SK-N-SH treated with all-trans-retinoic acid at 6 μM for 48 hours (cell line): ENCODE measurements around the gene CACHD1.

Experiments used
- ARNTL ChIP-seq: fragments of 450-650 bp; formaldehyde crosslinking; IDR thresholded peaks from 2 replicates; pipeline ENCODE4 v1.5.0; 2020; ENCODE audit warnings: low read depth, mild to moderate bottlenecking, moderate library complexity, borderline replicate concordance
- BACH2 ChIP-seq: fragments of 250-450 bp; sonication (Bioruptor Pico); IDR thresholded peaks from 2 replicates; pipeline ENCODE4 v1.9.0; 2021; ENCODE audit warnings: mild to moderate bottlenecking, borderline replicate concordance
- ESRRG ChIP-seq: fragments of 250-450 bp; sonication (Bioruptor Pico); IDR thresholded peaks from 2 replicates; pipeline ENCODE4 v1.6.1; 2021; ENCODE audit warnings: mild to moderate bottlenecking
- GLIS3 ChIP-seq: fragments of 250-450 bp; sonication (Bioruptor Pico); IDR thresholded peaks from 2 replicates; pipeline ENCODE4 v1.5.0; 2020; ENCODE audit warnings: mild to moderate bottlenecking, moderate library complexity
- OSR1 ChIP-seq: fragments of 250-450 bp; sonication (Bioruptor Pico); IDR thresholded peaks from 2 replicates; pipeline ENCODE4 v1.8.0; 2022; ENCODE audit warnings: moderate library complexity, mild to moderate bottlenecking, inconsistent platforms
- SNAI2 ChIP-seq: fragments of 250-450 bp; sonication (Bioruptor Pico); IDR thresholded peaks from 2 replicates; pipeline ENCODE4 v1.5.0; 2020; ENCODE audit warnings: mild to moderate bottlenecking, moderate library complexity
- ZFP3 ChIP-seq: fragments of 250-450 bp; sonication (Bioruptor Pico); IDR thresholded peaks from 2 replicates; pipeline ENCODE4 v1.5.0; 2020; ENCODE audit warnings: mild to moderate bottlenecking, moderate library complexity
- ZFP30 ChIP-seq: fragments of 450-650 bp; formaldehyde crosslinking; IDR thresholded peaks from 2 replicates; pipeline ENCODE4 v1.5.0; 2022; ENCODE audit warnings: mild to moderate bottlenecking, moderate library complexity
- ZNF70 ChIP-seq: fragments of 450-650 bp; formaldehyde crosslinking; IDR thresholded peaks from 2 replicates; pipeline ENCODE4 v1.5.0; 2020; ENCODE audit warnings: mild to moderate bottlenecking, moderate library complexity
- ZNF8 ChIP-seq: fragments of 450-650 bp; formaldehyde crosslinking; IDR thresholded peaks from 2 replicates; pipeline ENCODE4 v1.5.0; 2020; ENCODE audit warnings: mild to moderate bottlenecking, moderate library complexity
- TF ChIP-seq, protein P1 (sequence below): fragments of 250-450 bp; sonication (Bioruptor Pico); IDR thresholded peaks from 2 replicates; pipeline ENCODE4 v1.5.1; 2020; ENCODE audit warnings: low read depth, mild to moderate bottlenecking, moderate library complexity
- TF ChIP-seq, protein P2 (sequence below): fragments of 250-450 bp; sonication (Bioruptor Pico); IDR thresholded peaks from 2 replicates; pipeline ENCODE4 v1.8.0; 2020; ENCODE audit warnings: mild to moderate bottlenecking, moderate library complexity, borderline replicate concordance
- TF ChIP-seq, protein P3 (sequence below): fragments of 250-450 bp; sonication (Bioruptor Pico); IDR thresholded peaks from 2 replicates; pipeline ENCODE4 v1.5.1; 2021; ENCODE audit warnings: mild to moderate bottlenecking, moderate library complexity
- TF ChIP-seq, protein P4 (sequence below): fragments of 250-450 bp; sonication (Bioruptor Pico); IDR thresholded peaks from 2 replicates; pipeline ENCODE4 v1.5.0; 2020; ENCODE audit warnings: mild to moderate bottlenecking, moderate library complexity

DNA sequence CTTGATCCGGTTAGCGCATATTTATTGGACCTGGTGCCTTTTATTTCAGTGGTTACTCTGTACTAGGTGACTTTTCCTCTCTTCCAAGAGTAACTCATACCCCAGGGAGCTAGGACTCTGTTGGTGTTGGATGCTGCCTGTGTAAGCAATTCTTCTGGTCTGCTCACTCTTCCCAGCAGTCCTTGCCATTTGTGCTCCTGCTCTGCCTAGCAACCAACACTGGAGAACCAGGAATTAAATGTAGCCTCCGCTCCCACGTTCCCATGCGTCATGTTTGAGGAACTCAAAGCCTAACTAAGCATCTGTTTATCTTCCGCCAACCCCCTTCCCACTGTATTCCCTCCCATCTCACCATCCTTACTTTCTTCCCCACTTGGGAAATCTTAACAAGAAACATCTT, 209.2 kb downstream of the CACHD1 start:
- no peak for TF ChIP-seq ARNTL (CRISPR knock-in tag)
- TF ChIP-seq ZFP3, result no peak
- no peak for TF ChIP-seq GLIS3 (CRISPR knock-in tag)
- no peak for TF ChIP-seq SNAI2 (CRISPR knock-in tag)
- TF ChIP-seq, protein P1, sequence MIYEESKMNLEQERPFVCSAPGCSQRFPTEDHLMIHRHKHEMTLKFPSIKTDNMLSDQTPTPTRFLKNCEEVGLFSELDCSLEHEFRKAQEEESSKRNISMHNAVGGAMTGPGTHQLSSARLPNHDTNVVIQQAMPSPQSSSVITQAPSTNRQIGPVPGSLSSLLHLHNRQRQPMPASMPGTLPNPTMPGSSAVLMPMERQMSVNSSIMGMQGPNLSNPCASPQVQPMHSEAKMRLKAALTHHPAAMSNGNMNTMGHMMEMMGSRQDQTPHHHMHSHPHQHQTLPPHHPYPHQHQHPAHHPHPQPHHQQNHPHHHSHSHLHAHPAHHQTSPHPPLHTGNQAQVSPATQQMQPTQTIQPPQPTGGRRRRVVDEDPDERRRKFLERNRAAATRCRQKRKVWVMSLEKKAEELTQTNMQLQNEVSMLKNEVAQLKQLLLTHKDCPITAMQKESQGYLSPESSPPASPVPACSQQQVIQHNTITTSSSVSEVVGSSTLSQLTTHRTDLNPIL, result no peak
- no peak for TF ChIP-seq ZFP30 (CRISPR knock-in tag)
- no peak for TF ChIP-seq OSR1 (CRISPR knock-in tag)
- TF ChIP-seq, protein P2, sequence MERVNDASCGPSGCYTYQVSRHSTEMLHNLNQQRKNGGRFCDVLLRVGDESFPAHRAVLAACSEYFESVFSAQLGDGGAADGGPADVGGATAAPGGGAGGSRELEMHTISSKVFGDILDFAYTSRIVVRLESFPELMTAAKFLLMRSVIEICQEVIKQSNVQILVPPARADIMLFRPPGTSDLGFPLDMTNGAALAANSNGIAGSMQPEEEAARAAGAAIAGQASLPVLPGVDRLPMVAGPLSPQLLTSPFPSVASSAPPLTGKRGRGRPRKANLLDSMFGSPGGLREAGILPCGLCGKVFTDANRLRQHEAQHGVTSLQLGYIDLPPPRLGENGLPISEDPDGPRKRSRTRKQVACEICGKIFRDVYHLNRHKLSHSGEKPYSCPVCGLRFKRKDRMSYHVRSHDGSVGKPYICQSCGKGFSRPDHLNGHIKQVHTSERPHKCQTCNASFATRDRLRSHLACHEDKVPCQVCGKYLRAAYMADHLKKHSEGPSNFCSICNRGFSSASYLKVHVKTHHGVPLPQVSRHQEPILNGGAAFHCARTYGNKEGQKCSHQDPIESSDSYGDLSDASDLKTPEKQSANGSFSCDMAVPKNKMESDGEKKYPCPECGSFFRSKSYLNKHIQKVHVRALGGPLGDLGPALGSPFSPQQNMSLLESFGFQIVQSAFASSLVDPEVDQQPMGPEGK (CRISPR knock-in tag), result no peak
- TF ChIP-seq, protein P3, sequence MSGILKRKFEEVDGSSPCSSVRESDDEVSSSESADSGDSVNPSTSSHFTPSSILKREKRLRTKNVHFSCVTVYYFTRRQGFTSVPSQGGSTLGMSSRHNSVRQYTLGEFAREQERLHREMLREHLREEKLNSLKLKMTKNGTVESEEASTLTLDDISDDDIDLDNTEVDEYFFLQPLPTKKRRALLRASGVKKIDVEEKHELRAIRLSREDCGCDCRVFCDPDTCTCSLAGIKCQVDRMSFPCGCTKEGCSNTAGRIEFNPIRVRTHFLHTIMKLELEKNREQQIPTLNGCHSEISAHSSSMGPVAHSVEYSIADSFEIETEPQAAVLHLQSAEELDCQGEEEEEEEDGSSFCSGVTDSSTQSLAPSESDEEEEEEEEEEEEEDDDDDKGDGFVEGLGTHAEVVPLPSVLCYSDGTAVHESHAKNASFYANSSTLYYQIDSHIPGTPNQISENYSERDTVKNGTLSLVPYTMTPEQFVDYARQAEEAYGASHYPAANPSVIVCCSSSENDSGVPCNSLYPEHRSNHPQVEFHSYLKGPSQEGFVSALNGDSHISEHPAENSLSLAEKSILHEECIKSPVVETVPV (CRISPR knock-in tag), result no peak
- TF ChIP-seq ESRRG (CRISPR knock-in tag), result no peak
- TF ChIP-seq ZNF8, result no peak
- TF ChIP-seq, protein P4, sequence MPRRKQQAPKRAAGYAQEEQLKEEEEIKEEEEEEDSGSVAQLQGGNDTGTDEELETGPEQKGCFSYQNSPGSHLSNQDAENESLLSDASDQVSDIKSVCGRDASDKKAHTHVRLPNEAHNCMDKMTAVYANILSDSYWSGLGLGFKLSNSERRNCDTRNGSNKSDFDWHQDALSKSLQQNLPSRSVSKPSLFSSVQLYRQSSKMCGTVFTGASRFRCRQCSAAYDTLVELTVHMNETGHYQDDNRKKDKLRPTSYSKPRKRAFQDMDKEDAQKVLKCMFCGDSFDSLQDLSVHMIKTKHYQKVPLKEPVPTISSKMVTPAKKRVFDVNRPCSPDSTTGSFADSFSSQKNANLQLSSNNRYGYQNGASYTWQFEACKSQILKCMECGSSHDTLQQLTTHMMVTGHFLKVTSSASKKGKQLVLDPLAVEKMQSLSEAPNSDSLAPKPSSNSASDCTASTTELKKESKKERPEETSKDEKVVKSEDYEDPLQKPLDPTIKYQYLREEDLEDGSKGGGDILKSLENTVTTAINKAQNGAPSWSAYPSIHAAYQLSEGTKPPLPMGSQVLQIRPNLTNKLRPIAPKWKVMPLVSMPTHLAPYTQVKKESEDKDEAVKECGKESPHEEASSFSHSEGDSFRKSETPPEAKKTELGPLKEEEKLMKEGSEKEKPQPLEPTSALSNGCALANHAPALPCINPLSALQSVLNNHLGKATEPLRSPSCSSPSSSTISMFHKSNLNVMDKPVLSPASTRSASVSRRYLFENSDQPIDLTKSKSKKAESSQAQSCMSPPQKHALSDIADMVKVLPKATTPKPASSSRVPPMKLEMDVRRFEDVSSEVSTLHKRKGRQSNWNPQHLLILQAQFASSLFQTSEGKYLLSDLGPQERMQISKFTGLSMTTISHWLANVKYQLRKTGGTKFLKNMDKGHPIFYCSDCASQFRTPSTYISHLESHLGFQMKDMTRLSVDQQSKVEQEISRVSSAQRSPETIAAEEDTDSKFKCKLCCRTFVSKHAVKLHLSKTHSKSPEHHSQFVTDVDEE (CRISPR knock-in tag), result no peak
- TF ChIP-seq ZNF70 (CRISPR knock-in tag), result no peak
- TF ChIP-seq BACH2, result no peak
